GM10266 (cell line): ENCODE measurements around the gene LGI4.

Experiments
- DNase-seq: peaks from one replicate; pipeline ENCODE4 v3.0.0; 2012; ENCODE audit errors: extremely low spot score
- TF ChIP-seq, protein P1 (sequence below): IDR thresholded peaks from 2 replicates; pipeline ENCODE4 v1.5.1; 2012; ENCODE audit warnings: mild to moderate bottlenecking, low read depth; ENCODE audit not compliant: control insufficient read depth, insufficient read depth; ENCODE audit errors: missing control alignments

Gene LGI4

DNA sequence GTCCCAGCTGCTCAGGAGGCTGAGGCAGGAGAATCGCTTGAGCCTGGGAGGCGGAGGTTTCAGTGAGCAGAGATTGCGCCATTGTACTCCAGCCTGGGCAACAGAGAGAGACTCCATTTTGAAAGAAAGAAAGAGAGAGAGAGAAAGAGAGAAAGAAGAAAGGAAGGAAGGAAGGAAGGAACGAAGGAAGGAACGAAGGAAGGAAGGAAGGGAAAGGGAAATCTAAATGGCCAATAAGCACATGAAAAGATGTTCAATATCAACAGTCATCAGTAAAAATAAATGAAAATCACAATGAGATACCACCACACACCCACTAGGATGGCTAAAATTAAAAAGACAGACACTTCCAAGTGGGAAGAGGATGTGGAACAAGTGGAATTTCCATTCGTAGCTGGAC is 39.4 kb upstream of the LGI4 start:
- no peak for DNase-seq
- TF ChIP-seq, protein P1, sequence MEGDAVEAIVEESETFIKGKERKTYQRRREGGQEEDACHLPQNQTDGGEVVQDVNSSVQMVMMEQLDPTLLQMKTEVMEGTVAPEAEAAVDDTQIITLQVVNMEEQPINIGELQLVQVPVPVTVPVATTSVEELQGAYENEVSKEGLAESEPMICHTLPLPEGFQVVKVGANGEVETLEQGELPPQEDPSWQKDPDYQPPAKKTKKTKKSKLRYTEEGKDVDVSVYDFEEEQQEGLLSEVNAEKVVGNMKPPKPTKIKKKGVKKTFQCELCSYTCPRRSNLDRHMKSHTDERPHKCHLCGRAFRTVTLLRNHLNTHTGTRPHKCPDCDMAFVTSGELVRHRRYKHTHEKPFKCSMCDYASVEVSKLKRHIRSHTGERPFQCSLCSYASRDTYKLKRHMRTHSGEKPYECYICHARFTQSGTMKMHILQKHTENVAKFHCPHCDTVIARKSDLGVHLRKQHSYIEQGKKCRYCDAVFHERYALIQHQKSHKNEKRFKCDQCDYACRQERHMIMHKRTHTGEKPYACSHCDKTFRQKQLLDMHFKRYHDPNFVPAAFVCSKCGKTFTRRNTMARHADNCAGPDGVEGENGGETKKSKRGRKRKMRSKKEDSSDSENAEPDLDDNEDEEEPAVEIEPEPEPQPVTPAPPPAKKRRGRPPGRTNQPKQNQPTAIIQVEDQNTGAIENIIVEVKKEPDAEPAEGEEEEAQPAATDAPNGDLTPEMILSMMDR, result no peak

GRCh38 chr19:35171730-35172129 is 36.9 kb upstream of the LGI4 start:
- TF ChIP-seq, protein P1, result no peak

GRCh38 chr19:35170359-35171061 is 35.7 kb upstream of the LGI4 start:
- TF ChIP-seq, protein P1, result no peak

More at GRCh38 chr19:35171730-35172129, 36.9 kb upstream of the LGI4 start:
- DNase-seq, result no peak

DNA sequence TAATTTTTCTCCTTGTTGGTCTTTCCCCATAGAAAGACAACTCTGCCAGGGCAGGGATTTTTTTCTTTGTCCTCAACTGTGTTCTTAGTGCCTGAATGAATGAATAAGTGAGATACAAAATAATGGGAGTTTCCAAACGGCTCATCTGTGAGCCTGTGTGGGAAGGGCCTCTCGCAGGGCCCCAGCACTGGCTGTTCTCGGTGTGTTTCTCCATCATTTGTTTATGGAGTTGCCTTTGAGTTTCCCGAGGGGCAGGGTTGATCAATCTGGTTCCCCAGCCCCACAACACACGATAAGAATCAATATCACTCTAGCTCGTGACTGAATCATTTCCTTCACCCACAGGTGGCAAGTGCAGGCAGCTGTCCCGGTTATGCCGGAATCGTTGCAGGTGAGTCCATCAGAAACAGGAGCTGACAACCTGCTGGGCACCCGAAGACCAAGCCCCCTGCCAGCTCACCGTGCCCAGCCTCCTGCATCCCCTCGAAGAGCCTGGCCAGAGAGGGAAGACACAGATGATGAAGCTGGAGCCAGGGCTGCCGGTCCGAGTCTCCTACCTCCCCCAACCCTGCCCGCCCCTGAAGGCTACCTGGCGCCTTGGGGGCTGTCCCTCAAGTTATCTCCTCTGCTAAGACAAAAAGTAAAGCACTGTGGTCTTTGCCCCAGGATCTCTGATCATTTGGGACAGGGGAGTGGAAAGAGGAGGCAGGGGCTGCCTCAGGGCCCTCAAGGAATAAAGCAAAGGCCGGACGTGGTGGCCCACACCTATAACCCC is 34.5 kb upstream of the LGI4 start:
- TF ChIP-seq, protein P1, result no peak
- no peak for DNase-seq

More at GRCh38 chr19:35170359-35171061, 35.7 kb upstream of the LGI4 start:
- DNase-seq, result no peak

DNA sequence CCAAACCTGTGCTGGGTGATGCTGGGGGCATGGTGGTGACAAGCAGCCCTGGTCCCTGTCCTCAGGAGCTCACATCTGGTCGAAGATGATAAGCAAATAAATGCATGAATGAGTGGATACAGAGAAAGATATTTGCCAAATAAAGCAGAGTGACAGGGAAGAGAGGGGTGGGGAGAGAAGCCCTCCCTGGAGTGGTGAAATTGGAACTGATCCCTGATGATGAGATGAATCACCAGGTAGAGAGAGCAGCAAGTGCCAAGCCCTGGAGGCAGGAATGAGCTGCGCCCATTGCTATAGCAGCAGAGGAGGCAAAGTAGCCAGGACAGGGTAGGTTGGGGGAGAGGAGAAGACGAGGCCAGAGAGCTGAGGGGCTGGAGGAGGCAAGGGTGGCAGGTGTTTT is 33.3 kb upstream of the LGI4 start:
- no peak for DNase-seq
- TF ChIP-seq, protein P1, result no peak

- TF ChIP-seq, protein P1, result no peak
Observed at GRCh38 chr19:35167251-35168119, 32.6 kb upstream of the LGI4 start.

More at GRCh38 chr19:35167251-35168119, 32.6 kb upstream of the LGI4 start:
- DNase-seq, result no peak
